Caco-2 (cell line): ENCODE data around the gene ABCA7. TPM values are rescaled to one million over a fixed set of nuclear protein-coding genes. Genes with fewer than 3 reads are reported as not detected.

Experiments
- BruUV-seq: library from RNA; stranded (reverse); fragments of 400-500 nt; replicated peaks from 2 replicates; lab custom pipeline; 2021; lab: Mats Ljungman, UMichigan
- CTCF ChIA-PET: fragments of 300-600 bp; sonication (Branson Sonifier 250); formaldehyde crosslinking; loops from one replicate; lab custom pipeline; 2022; ENCODE audit warnings: antibody characterized with exemption; lab: Charles Lee
- POLR2A ChIA-PET: fragments of 300-600 bp; sonication (Branson Sonifier 250); formaldehyde crosslinking; loops from one replicate; lab custom pipeline; 2022; ENCODE audit warnings: antibody characterized with exemption; lab: Charles Lee
- DNase-seq, 2 experiments: peaks; one replicate each; pipeline versions ENCODE4 v3.0.0 to v3.0.0-alpha.2; 2020 to 2022
- H3K27me3 ChIP-seq: replicated peaks from 2 replicates; pipeline ENCODE4 v1.6.0; 2011; ENCODE audit warnings: low read length; ENCODE audit not compliant: control insufficient read depth, insufficient read depth
- H3K36me3 ChIP-seq: 2 replicates; pipeline ENCODE4 v1.5.1; 2011; ENCODE audit warnings: low read length; ENCODE audit not compliant: control insufficient read depth, insufficient read depth
- H3K4me1 ChIP-seq: fragments of 250-450 bp; sonication (Bioruptor Pico); 2 replicates; pipeline ENCODE4 v1.5.1; 2020; ENCODE audit warnings: mild to moderate bottlenecking
- H3K4me3 ChIP-seq: 2 replicates; pipeline ENCODE4 v1.5.1; 2011; ENCODE audit warnings: low read depth, mild to moderate bottlenecking, control low read depth, low read length
- H3K9me3 ChIP-seq: fragments of 250-450 bp; sonication (Bioruptor Pico); 2 replicates; pipeline ENCODE4 v1.5.1; 2020; ENCODE audit warnings: mild to moderate bottlenecking, moderate library complexity
- H3K27ac Mint-ChIP-seq: one replicate; pipeline ENCODE4 v1.8.0; 2022; ENCODE audit warnings: mixed read lengths; ENCODE audit not compliant: unreplicated experiment
- H3K27me3 Mint-ChIP-seq: one replicate; pipeline ENCODE4 v1.8.0; 2022; ENCODE audit warnings: mixed read lengths; ENCODE audit not compliant: insufficient read depth, unreplicated experiment
- H3K36me3 Mint-ChIP-seq: one replicate; pipeline ENCODE4 v1.8.0; 2022; ENCODE audit warnings: mild to moderate bottlenecking, mixed read lengths; ENCODE audit not compliant: insufficient read depth, unreplicated experiment
- H3K4me1 Mint-ChIP-seq: one replicate; pipeline ENCODE4 v1.8.0; 2022; ENCODE audit warnings: low read depth, mixed read lengths; ENCODE audit not compliant: unreplicated experiment
- H3K4me3 Mint-ChIP-seq: one replicate; pipeline ENCODE4 v1.8.0; 2022; ENCODE audit warnings: mild to moderate bottlenecking, moderate library complexity, mixed read lengths; ENCODE audit not compliant: unreplicated experiment
- H3K9me3 Mint-ChIP-seq: one replicate; pipeline ENCODE4 v1.8.0; 2022; ENCODE audit warnings: mixed read lengths; ENCODE audit not compliant: unreplicated experiment
- intact Hi-C: fragments of 100-400 bp; cut with micrococcal nuclease; formaldehyde crosslinking; loops from one replicate; pipeline ENCODE4 v1.10.0; 2022; ENCODE audit not compliant: unreplicated experiment
- total RNA-seq: library from RNA; stranded (reverse); gene quantifications from 2 replicates; pipeline ENCODE4 v1.2.3, GENCODE V29; 2022
- TF ChIP-seq, protein P1 (sequence below), 2 experiments: fragments of 200-600 bp in 1 of 2; IDR thresholded peaks; 1 replicate in 1 of 2; 2 replicates in 1 of 2; pipeline versions ENCODE4 v1.5.1 to v1.8.0; 2011 to 2022; ENCODE audit warnings: antibody characterized with exemption in 1 of 2, control low read depth in 1 of 2, inconsistent platforms in 1 of 2, low read depth in 1 of 2, low read length in 1 of 2, mild to moderate bottlenecking in 1 of 2, moderate library complexity in 1 of 2; ENCODE audit not compliant: insufficient read depth in 1 of 2, severe bottlenecking in 1 of 2, unreplicated experiment in 1 of 2

The ABCA7 gene
- total RNA-seq, 1 experiment from 2014 or later, result 45.9 TPM

DNA sequence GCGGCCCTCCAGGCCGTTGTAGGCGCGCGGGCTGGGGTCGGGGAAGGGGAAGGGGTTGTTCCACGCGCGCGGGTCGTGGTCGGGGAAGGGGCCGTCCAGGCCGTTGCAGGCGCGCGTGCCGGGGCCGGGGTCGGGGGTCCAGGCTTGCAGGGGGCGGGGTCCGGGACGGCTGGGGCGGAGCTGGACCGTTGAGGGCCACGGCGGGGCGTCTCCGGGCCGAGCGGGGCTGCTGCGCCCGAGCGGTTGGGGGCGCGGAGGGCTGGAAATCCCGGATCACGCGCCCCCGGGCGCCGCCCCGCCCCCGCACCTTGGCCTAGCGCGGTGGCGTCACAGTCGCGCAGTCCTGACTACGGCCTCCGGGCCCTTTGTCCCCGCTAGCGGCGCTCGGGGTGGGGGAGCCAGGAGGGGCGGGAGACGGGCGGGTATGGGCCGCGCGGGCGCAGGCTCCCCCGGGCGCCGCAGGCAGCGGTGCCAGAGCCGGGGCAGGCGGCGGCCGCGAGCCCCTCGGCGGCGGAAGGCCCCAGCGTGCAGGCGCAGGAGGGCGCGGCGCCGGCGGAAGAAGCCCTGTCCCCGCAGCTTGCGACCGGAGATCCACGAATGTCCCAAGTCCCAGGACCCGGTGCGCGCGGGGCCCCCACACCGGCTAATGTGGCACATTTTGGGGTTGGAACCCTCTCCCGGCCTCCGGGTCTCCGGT lies 64.6 kb downstream of the ABCA7 start:
- Histone ChIP-seq H3K9me3 (no peaks in the 10 kb centered on the region), H3K36me3 (peaks cover 1% of the 10 kb centered on the region; the same call in 1 of the 2 replicates), H3K4me1 (peaks cover 23% of the 10 kb centered on the region), H3K4me3 (peak overlapping the region; percentile 97), H3K27me3 (no peaks in the 10 kb centered on the region)
- H3K27me3 Mint-ChIP-seq, result no peaks in the 10 kb centered on the region
- H3K4me3 Mint-ChIP-seq, result peak overlapping the region; percentile 68
- peak; percentile 80 to 88 for DNase-seq
- TF ChIP-seq, protein P1, sequence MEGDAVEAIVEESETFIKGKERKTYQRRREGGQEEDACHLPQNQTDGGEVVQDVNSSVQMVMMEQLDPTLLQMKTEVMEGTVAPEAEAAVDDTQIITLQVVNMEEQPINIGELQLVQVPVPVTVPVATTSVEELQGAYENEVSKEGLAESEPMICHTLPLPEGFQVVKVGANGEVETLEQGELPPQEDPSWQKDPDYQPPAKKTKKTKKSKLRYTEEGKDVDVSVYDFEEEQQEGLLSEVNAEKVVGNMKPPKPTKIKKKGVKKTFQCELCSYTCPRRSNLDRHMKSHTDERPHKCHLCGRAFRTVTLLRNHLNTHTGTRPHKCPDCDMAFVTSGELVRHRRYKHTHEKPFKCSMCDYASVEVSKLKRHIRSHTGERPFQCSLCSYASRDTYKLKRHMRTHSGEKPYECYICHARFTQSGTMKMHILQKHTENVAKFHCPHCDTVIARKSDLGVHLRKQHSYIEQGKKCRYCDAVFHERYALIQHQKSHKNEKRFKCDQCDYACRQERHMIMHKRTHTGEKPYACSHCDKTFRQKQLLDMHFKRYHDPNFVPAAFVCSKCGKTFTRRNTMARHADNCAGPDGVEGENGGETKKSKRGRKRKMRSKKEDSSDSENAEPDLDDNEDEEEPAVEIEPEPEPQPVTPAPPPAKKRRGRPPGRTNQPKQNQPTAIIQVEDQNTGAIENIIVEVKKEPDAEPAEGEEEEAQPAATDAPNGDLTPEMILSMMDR (IDR thresholded peaks at IDR 0.05; ENCODE audit: insufficient read depth in 1 of 2, low read depth in 1 of 2, low read length in 1 of 2, severe bottlenecking in 1 of 2, unreplicated experiment in 1 of 2), result no peak
- no peaks in the 10 kb centered on the region for H3K9me3 Mint-ChIP-seq
- CTCF ChIA-PET, result interaction anchor here (0.5 to 1.0 kb wide), 5 partner anchors 73 to 332 kb away, joined by 3 to 5 read pairs (median 4); partner anchors contain the start of gene CNN2
- intact Hi-C loops, result loop anchor here (10.0 kb wide), 1 partner anchor 80 kb away; the partner anchor contains the start of genes CNN2, RNU6-2 and TMEM259
- peak overlapping the region; percentile 57 for H3K27ac Mint-ChIP-seq
- BruUV-seq, result no TSS peak
- POLR2A ChIA-PET, result interaction anchor here (0.5 to 2.3 kb wide), 9 partner anchors 8 to 165 kb away, joined by 3 to 19 read pairs (median 6); partner anchors contain the start of genes ABCA7, ARHGAP45, CIRBP and CNN2
- H3K36me3 Mint-ChIP-seq, result peaks cover 49% of the 10 kb centered on the region
- H3K4me1 Mint-ChIP-seq, result no peaks in the 10 kb centered on the region

DNA sequence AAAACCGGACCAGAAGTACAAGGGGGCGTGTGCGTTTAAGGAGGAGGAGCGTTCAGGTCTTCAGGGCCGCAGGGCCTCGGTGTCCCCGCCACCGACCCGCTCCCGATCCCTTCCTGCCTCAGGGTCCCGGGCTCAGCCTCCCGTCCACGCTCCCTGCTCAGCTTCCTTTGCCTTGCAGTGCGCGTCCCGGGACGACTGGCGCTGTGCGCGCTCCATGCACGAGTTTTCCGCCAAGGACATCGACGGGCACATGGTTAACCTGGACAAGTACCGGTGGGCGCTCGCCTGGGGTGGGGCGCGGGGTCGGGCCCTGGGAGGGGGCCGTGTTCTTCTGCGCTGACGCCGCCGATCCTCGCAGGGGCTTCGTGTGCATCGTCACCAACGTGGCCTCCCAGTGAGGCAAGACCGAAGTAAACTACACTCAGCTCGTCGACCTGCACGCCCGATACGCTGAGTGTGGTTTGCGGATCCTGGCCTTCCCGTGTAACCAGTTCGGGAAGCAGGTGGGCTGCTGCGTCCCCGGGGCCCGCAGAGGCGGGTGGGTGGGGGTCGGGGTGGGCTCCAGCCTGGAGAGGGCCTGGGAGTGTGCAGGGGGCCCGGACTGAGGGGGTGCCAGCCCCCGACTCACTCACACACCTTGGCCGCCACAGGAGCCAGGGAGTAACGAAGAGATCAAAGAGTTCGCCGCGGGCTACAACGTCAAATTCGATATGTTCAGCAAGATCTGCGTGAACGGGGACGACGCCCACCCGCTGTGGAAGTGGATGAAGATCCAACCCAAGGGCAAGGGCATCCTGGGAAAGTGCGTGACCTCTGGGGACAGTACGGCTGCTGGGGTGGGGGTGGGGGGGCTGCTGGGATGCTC lies 65.3 kb downstream of the ABCA7 start:
- CTCF ChIA-PET, result interaction anchor here (0.7 kb wide), 1 partner anchor 72 kb away, joined by 4 read pairs; no protein-coding TSS in a partner anchor
- TF ChIP-seq, protein P1 (IDR thresholded peaks at IDR 0.05; ENCODE audit: insufficient read depth in 1 of 2, low read depth in 1 of 2, low read length in 1 of 2, severe bottlenecking in 1 of 2, unreplicated experiment in 1 of 2), result no peak
- DNase-seq, result peak in 1 of 2 experiments; percentile 41
- Mint-ChIP-seq H3K36me3 (peaks cover 56% of the 10 kb centered on the region), H3K9me3 (no peaks in the 10 kb centered on the region), H3K4me3 (peak overlapping the region; percentile 68), H3K27me3 (no peaks in the 10 kb centered on the region), H3K27ac (peak overlapping the region; percentile 57), H3K4me1 (no peaks in the 10 kb centered on the region)
- H3K36me3 ChIP-seq, result peaks cover 1% of the 10 kb centered on the region
- H3K9me3 ChIP-seq, result no peaks in the 10 kb centered on the region
- intact Hi-C loops, result loop anchor here (10.0 kb wide), 1 partner anchor 80 kb away; the partner anchor contains the start of genes CNN2, RNU6-2 and TMEM259
- H3K4me1 ChIP-seq, result peaks cover 23% of the 10 kb centered on the region
- POLR2A ChIA-PET, result interaction anchor here (0.6 to 2.3 kb wide), 5 partner anchors 8 to 164 kb away, joined by 3 to 19 read pairs (median 9); partner anchors contain the start of genes ARHGAP45 and CIRBP
- no peaks in the 10 kb centered on the region for H3K27me3 ChIP-seq
- TSS peak; percentile 50 for BruUV-seq
- H3K4me3 ChIP-seq, result peak overlapping the region; percentile 97
